ENCODE measurements around the gene EEFSEC.

- TF ChIP-seq LEF1 (IDR thresholded peaks at IDR 0.05; ENCODE audit: borderline replicate concordance) (no peak), ARNT (IDR thresholded peaks at IDR 0.05) (no peak), SP1 (IDR thresholded peaks at IDR 0.05) (no peak), FOXK2 (IDR thresholded peaks at IDR 0.05) (no peak), PKNOX1 (IDR thresholded peaks at IDR 0.05) (no peak), CTBP1 (IDR thresholded peaks at IDR 0.05; ENCODE audit: borderline replicate concordance) (no peak)
Observed at GRCh38 chr3:128273109-128273840, 120.0 kb downstream of the EEFSEC start.

Data from HEK293T (cell line).